T1000 (cell line): ENCODE data around the gene CDH18.

ENCODE experiments used
- DNase-seq: peaks from one replicate; lab custom pipeline; 2025; ENCODE audit warnings: mixed read lengths; lab: John Stamatoyannopoulos, UW

CDH18 gene

DNA sequence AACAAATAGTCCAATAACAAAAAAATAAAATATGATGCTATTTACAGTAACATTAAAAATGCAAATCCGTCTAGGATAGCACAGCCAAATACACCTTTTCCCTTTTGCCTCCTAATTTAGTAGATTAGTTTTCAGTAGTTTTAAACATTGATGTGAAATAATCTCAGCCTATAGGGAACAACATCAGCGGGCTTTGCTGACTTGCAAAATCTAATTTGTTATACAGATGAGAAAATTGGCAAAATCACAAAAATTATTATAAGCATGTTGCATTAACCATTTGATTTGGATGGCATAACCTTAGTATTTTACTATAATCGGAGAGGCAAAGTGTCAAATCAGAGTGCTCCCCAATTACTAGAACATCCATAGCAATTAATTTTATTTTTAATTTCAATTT lies 563.5 kb downstream of the CDH18 start:
- no peak for DNase-seq
